MM.1S (cell line): ENCODE measurements around the gene ROPN1B.

Experiments used
- CTCF ChIP-seq: fragments of 300-600 bp; sonication (generic); IDR thresholded peaks from 2 replicates; pipeline ENCODE4 v1.5.1; 2016; ENCODE audit warnings: antibody characterized with exemption, low read length, mixed read lengths
- EZH2phosphoT487 ChIP-seq: fragments of 300-600 bp; sonication (generic); IDR thresholded peaks from 2 replicates; pipeline ENCODE4 v1.6.1; 2018; ENCODE audit warnings: antibody characterized with exemption, low read length

- TF ChIP-seq EZH2phosphoT487: no peak
- TF ChIP-seq CTCF: no peak
Observed at GRCh38 chr3:126008219-126008618, 39.2 kb downstream of the ROPN1B start.
